HK-2 (cell line): Measurements from ENCODE around the gene SMKR1.
"Not testable (repeated sequence)": the region's sequence is repeated elsewhere in the genome, so short reads cannot be mapped to it uniquely, and the experiment has no call there.

Experiments
- DNase-seq: peaks from one replicate; pipeline ENCODE4 v3.0.0-alpha.2; 2018; ENCODE audit not compliant: unreplicated experiment

The SMKR1 gene

DNA sequence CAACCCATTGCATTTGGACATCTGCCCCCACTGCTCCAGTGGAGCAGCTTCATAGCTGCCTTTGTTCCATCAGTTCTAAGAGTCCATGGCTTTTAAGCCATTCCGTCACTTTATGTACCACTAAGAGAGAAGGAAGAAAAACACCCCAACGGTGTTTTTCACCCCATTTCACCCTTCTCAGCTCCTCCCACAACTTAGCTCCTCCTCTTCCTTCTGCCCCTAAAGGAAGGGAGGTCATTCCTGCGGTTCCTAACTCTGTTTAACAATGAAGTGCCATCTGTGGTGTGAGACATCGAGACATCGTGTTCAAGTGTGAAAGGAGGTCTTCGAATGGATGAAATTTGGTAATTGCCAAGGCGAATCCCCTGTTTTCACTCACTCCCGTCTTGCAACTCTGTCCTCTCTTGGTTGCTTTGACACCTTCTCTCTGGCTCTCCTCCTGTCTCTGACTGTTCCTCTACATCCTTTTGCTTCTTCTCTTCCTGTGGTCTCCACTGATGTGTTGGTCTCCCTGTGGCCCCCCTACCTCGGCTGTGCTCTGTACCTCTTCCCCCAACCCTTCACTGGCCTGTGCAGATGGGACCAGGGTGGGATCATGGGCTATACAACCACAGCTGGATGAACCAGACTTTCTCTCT, 23.0 kb downstream of the SMKR1 start:
- DNase-seq = no peak

DNA sequence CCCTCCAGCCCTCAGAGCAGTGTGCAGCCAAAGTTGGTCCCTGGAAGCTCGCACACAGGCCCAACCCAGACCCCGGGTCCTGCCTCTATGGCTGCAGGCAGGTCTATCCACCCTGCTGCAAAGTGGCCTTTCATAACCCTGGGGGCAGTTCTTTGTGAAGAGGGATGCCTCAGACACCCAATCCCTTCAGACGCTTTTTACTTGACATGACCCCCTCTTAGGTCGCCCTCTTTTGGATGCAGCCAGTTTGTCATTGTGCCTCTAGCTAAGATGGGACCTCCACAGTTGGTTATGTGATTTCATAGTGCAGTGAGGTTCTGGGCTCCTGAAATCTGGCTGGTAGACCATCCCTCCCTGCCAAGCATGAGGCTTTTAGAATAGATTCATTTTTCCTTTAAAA, 27.3 kb downstream of the SMKR1 start:
- DNase-seq = no peak

DNA sequence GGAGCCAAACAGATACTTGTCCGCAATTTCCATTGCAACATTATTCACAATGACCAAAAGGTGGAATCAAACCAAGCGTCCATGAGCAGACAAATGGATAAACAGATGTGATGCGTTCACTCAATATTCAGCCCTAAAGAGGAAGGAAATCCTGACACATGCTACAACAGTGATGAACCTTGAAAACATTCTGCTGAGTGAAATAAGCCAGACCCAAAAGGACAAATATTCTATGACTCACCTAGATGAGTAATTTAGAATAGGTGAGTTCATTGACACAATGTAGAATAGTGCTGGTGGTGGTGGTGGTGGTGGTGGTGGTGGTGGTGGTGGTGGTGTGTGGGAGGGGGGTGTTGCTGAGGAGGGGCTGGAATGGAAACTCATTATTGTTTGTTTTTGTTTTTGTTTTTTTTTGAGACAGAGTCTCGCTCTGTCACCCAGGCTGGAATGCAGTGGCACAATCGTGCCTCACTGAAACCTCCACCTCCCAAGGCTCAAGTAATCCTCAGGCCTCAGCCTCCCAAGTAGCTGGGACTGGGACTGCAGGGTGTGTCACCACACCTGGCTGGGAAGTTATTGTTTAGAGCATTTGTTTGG, 28.6 kb downstream of the SMKR1 start:
- peak; percentile 7 for DNase-seq

DNA sequence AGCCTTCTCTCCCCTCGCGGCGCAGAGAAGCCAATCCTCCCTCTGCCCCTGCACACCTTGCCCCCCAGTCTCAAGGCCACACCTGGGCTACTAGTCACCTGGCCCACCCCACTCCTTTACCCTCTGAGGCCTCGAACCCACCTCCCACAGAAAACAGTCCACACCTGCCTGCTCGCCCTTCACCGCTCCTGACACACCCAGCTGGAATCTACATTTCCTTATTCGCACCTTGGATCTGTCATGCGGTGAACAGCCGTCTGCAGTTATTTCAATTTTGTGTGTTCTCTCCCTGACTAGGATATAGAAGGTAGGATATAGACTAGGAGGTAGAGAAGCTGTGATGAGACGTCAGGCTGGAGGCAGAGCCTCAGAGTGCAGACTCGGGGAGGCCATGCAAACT, 29.4 kb downstream of the SMKR1 start:
- no peak for DNase-seq

DNA sequence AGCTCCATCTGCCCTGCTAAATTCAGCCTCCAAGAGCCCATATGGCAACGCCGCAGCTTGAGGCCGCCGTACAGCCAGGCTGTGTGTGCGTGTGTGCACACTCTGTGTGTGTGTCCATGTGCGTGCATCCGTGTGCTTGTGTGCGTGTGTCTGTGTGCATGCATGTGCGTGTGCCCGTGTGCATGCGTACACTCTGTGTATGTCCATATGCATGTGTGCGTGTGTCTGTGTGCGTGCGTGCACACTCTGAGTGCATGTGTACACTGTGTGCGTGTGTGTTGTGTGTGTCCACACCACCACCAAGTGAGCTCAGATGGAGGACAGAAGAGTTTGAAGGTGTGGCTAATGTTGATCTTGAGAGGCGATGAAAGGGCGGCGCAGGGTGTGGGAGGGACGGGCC, 30.0 kb downstream of the SMKR1 start:
- DNase-seq = no peak

DNA sequence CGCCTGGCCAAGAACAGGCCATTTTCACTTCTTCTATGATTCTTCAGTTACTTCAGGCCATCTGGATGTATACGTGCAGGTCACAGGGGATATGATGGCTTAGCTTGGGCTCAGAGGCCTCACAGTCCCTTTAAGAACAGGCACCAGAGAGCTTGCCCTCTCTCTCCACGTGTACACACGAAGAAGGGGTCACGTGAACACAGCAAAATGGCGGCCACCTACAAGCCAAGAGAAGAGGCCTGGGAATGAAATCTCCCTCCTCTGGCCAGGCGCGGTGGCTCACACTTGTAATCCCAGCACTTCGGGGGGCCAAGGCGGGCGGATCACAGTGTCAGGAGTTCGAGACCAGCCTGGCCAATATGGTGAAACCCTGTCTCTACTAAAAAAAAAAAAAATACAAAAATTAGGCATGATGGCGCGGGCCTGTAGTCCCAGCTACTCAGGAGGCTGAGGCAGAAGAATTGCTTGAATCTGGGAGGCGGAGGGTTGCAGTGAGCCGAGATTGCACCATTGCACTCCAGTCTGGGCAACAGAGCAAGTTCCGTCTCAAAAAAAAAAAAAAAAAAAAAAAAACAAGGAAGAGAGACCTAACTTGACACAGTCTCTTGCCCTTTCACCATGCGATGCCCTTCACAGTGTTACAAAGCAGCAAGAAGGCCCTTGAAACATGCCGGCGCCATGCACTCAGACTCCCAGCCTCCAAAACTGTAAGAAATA, 32.4 kb downstream of the SMKR1 start:
- DNase-seq = not testable (repeated sequence)

DNA sequence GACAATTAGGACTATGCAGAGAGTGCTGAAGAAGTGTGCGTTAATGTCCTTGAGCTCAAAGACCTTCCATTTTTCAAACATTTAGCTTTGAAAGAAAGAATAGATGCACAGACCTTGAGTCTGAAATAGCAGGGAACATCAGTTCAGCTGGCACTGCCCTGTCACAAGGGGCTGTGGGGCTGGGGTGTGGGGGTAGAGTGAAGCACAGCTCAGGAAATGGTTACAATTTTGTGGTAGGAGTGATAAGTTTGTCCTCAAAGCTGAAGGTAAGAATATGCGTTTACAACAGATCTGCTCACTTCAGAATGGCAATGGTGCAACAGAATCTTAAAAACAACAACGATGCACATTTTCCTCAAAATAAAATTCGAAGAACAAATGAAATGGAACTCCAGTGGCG, 33.6 kb downstream of the SMKR1 start:
- no peak for DNase-seq

DNA sequence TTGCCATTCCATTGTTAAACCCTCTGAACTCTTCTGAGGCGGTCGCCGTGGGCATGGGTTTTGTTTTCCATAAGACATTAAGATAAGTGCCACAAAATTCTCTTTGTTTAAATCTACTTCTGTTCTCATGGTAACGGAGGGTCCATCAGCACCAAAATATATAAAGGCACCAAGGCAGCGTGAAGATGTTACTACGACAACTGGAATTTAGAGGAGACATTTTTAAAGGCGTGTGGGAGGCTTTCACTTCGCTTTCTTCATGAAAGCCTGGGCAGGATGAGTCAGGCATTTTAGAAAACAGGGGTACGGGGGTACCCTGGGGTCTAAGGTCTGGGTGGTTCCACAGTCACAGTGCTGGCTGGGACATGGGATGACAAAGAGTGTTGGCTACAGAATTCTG, 34.0 kb downstream of the SMKR1 start:
- DNase-seq = no peak

DNA sequence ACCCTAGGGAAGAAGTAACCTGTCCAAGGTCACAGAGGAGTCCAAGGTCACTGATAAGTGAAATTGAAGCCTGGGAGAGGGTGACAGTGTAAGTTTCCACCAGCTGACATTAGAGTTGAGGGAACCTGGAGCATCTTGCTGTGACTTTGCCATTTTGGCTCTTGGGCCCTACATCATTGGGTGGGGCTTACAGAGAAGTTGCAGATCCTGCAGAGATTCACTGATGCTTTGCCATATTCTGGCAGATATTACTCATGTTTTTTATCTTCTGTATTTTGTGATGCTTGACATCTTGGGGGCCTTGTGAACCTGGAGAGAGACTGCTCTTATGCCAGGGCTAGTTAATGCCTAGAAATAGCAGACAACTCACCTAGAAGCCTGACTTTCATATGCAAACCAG, 36.5 kb downstream of the SMKR1 start:
- DNase-seq = no peak

DNA sequence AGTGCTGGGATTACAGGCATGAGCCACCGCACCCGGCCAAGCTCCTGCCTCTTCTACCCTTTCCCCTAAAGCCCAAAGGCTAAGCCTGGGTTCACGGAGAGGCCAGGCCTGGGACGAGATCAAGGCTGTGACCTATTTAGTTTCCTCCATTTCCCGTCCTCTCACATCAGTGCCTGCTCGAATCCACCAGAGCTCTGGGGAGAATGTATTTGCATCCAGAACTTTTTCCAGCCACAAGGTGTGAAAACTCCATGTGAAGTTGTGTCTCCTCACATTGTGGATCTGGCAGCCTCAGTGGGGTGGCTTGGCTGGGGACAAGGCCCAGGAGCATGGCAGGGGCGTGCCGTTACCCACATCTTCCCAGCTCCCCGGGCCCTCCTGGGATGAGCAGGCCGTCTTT, 38.0 kb downstream of the SMKR1 start:
- no peak for DNase-seq

DNA sequence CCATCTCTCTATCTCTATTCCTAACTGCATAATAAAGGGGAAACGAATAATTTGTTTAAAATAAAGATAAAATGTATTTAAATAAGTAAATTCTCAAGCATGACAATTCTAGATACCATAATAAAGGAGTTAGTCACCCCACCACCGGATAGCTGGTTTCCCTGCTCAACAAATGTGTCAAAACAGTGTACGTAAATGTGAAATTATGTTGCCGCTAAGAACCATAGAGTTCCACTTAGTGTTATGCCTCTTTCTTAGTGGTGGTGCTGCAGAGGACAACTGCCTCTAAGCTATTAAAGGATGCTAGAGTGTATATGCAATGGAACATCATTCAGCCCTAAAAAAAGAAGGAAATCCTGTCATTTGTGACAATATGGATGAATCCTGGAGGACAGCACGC, 42.4 kb downstream of the SMKR1 start:
- DNase-seq = no peak

DNA sequence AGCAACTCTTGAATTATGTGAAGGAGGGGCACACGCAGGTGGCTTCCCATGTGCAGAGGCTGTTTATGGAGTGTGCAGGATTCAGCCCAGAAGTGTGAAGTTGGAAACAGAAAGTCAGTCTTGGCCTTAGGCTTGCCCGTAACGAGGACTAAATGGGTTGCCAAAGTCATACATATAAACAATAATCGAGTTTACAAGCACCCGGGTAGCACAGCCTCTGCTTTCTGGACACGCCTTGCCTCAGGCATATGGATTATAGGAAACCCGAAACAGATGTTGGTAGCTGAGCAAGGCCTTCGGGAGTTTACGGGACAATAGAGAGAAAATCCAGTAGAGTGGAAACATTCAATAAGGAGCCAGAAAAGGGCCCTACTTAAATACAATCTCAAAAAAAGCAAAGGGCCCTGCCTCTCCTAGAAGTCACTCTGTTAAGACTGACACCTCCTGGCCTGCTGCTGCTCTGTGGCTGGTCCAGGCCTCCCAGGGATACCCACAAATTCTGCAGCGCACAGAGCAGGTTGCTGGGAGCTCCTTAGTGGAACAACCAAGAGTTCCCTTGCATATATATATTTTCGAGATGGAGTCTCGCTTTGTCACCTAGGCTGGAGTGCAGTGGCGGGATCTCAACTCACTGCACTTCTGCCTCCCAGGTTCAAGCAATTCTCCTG, 48.5 kb downstream of the SMKR1 start:
- no peak for DNase-seq

DNA sequence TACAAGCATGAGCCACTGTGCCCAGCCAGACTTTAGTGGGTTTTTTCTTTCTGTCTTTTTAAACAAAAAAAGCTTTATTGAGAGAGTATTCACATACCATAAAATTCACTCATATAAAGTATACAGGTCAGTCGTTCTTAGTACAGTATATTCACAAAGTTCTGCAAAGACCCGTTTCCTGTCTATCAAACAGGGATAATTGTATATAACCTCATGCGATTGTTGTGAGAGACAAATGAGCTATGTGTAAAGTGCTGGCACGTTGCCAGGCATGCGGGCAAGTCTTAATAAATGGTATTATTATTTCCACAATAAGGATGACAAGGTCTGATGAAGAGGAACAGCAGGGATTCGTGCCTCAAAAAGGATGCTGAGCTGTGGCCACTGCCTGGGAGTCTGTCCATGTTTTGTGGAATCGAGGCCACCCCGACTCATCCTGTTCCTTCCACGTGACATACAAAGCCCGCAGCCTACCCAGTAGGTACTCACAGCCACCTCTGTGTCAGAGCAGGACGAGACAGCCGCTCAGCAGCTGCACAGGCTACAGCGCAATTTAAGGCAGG, 51.6 kb downstream of the SMKR1 start:
- DNase-seq = no peak

DNA sequence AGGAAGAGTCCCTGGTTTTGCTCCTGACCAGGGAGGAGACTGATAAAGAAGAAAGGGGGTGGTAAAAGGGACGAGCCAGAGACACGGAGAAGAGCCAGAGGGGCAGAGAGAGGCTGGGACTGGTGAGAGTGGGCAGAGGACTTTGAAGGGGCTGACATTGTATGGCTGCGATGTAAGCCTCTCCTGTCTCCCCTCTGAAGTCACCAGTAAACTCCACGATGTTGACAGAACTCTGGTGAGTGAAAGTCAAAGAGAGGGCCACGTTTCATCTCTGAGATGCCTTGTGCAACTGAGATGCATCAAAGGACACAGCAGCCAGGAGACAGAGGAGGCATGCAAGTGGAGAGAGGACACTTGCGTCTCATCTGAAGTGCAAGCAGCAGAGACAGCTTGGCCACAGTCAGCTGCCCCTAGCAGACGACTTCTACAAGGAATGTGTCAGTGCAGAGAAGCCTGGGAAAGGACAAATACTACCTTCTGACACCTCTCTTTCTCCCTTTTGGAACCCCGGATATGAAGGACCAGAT, 54.3 kb downstream of the SMKR1 start:
- DNase-seq = no peak

DNA sequence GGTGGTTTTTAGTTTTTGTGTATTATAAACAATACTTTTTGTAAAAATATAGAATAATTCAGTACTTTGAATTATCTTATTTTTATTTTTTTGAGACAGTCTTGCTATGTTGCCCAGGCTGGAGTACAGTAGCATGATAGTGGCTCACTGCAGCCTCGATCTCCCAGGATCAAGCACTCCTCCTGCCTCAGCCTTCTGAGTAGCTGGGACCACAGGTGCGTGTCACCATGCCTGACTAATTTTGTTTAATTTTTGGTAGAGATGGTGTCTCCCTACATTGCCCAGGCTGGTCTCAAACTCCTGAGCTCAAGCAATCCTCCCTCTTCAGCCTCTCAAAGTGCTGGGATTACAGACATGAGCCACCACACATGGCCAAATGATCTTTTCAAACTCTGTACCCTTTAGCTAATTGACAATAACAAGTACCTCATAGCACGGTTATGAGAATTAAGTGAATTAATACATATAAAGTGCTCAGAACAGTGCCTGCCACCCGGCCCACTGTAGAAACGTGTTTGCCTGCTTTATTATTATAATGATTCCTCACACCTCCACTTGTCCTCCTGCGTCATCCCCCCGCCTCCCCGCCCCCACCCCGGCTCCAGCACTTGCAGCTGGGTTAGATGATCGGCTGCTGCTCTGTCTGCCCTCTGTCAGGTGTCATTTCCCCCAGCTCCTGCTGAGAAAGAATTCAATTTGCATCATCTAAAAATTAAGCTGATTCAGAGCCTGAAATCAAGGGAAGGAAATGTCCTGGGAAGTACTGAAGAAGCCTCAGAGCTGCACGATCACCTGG, 55.6 kb downstream of the SMKR1 start:
- DNase-seq = no peak

DNA sequence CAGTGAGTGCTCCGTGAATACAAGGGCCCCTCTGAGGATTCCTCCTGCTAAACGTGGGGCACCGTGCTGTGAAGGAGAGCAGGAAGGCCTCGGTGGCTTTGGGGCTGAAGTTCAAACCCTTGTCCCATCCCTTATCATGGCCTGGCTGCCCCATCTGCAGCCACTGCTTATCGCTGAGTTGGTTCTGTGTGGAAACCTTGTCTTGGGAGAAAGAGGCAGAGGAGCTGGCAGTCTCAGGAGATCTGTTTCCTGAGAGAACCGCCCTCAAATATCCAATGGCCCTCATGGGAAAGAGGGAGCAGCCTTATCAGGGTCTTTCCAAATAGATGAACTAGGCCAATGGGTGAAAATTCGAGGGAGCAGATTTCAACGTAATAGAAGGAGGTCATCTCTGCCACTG, 57.2 kb downstream of the SMKR1 start:
- DNase-seq = no peak

DNA sequence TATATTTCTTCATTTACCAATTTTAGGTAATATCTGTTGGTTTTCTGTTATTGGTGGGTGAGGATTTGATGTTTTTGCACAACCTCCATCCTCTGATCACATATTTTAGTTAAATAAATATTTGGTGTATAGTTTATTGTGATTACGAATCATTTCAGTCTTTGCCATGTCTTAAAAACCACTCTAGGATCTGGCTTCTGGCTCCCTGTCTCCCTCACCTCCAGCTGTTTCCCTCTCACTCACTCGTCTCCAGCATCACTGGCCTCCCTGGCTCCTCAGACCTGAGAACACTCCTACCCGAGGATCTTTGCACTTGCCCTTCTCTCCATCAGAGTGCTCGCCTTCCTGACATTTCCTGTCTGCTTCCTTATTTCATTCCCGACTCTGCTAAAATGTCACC, 58.5 kb downstream of the SMKR1 start:
- DNase-seq = no peak

DNA sequence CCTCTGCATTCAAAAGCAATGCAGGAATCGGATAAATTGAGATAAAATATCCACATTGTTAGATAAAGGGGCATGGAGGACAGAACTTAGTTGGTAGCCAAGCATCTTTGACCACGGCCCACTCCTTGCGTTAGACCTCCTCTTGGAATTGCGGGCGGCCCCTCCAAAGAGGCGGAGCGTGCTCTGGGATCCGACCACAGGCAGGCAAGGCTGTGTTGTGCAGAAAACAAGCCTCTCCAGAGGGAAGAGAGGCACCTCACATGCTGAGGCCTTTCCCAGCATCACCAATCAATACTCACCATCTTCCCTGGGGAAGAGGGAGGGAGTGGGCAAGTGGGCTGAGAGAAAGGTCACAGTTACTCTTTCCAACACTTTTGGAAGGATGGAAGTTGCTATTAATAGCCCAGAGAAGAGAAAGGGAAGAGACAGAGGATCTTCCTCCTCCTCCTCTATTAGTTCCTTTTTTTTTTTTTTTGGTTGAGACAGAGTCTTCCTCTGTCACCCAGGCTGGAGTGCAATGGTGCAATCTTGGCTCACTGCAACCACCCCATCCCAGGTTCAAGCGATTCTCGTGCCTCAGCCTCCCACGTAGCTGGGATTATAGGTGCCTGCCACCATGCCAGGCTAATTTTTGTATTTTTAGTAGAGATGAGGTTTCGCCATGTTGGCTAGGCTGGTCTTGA, 59.5 kb downstream of the SMKR1 start:
- no peak for DNase-seq
